Measurements from ENCODE around the gene CNNM2.

DNA sequence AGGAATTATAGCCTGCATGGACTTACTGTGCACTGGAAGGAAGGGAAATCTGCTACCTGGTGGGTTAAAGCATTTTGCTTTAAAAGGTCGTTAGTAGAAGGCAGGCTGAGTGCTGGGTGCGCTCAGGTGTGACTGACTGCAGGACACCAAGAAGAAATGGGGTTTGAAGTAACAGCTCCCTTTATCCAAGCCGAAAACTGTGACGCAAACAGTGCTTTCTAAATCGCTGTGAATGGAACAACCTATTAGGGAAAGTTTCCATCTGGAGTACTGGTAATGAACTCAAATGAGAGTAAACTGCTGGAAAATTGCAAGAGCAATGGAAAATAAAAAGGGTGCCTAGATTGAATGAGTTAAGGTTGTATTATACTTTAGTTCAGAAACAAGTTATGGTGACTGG lies 95.3 kb downstream of the CNNM2 start:
- TF ChIP-seq EZH2 (IDR thresholded peaks at IDR 0.05; ENCODE audit: insufficient read depth, poor library complexity, severe bottlenecking) (no peak), EZH2phosphoT487 (IDR thresholded peaks at IDR 0.05; ENCODE audit: insufficient read depth, low read depth) (no peak)
